ENCODE results near the gene HASPIN.

- TF ChIP-seq CTCF (IDR thresholded peaks at IDR 0.05; ENCODE audit: low read length): no peak
- TF ChIP-seq EZH2 (IDR thresholded peaks at IDR 0.05; ENCODE audit: borderline replicate concordance, low read length): no peak
Observed at GRCh38 chr17:3755335-3756030, 31.8 kb downstream of the HASPIN start.

Measured in OCI-LY1 (cell line).